GM12873 (cell line): ENCODE data around the gene PGM2.
A peak's percentile ranks its signal among the peaks of the same experiment; 100 is the strongest.

ENCODE experiments used
- TF ChIP-seq, protein P1 (sequence below): IDR thresholded peaks from 2 replicates; pipeline ENCODE4 v1.5.1; 2012; ENCODE audit warnings: low read depth, mild to moderate bottlenecking, moderate library complexity, low read length, control low read depth; ENCODE audit not compliant: insufficient read depth; ENCODE audit errors: missing control alignments

Gene PGM2

DNA sequence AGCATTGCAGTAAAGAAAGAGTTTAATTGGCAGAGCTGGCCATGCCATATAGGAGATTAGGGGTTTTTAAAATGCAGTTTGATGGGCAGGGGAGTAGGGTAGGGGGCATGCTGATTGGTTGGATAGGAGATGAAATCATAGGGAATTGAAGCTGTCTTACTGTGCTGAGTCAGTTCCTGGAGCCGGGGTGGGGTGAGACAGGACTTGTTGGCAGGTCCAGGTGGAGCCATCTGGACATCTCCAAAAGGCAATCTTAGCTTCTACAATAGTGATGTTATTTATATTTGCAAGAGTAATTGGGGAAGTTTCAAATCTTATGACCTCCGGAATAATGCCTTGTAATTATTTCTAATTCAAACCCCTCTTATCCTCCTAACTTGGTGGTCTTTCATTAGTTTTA lies 32.4 kb upstream of the PGM2 start:
- TF ChIP-seq, protein P1, sequence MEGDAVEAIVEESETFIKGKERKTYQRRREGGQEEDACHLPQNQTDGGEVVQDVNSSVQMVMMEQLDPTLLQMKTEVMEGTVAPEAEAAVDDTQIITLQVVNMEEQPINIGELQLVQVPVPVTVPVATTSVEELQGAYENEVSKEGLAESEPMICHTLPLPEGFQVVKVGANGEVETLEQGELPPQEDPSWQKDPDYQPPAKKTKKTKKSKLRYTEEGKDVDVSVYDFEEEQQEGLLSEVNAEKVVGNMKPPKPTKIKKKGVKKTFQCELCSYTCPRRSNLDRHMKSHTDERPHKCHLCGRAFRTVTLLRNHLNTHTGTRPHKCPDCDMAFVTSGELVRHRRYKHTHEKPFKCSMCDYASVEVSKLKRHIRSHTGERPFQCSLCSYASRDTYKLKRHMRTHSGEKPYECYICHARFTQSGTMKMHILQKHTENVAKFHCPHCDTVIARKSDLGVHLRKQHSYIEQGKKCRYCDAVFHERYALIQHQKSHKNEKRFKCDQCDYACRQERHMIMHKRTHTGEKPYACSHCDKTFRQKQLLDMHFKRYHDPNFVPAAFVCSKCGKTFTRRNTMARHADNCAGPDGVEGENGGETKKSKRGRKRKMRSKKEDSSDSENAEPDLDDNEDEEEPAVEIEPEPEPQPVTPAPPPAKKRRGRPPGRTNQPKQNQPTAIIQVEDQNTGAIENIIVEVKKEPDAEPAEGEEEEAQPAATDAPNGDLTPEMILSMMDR = no peak

DNA sequence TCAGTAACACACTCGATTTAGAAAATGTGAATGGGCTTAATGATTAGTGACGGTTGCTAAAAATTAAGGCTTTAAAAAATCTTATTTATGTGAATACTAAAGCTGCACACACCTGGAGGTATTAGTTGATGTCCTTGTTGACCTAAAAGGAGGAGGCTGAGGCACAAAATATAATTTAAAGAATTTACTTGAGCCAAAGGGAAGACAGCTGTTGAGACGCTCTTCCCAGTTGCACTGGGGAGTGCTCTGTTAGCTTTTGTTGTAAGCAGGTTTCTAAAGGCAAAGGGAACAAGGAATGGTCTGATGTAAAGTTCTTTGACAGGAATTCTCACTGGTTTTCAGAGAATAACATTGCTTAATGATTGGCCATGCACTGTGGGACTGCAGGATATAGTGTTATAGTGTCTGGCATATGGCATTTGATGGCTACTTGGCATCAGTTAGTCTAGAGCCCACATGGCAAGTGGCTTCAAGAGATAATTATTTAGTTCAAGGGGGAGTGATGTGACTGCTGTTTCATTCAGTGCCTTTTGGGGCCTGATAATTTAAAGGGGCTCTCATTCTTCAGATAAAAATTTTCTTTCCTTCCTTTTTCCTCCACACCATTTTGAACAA lies 30.8 kb upstream of the PGM2 start:
- TF ChIP-seq, protein P1 = no peak

DNA sequence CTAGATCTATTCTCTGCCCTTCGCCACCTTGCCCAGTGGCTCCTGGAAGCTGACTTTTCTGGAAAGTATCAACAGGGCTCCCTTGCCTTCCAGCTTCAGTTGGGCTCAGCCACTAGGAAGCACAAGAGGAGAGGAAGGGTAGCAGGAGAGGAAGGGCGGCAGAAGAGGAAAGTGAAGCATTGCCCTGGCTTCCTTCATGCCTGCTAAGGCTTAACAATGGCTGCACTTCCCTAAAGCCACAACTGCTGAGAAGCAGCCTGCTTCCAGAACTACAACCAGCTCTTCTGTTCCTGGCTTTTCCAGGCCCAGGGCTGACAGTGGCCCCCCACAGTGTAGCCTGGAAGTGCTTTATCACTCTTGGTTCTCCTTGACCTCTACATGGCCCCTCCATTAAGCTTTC lies 29.1 kb upstream of the PGM2 start:
- TF ChIP-seq, protein P1 = no peak

DNA sequence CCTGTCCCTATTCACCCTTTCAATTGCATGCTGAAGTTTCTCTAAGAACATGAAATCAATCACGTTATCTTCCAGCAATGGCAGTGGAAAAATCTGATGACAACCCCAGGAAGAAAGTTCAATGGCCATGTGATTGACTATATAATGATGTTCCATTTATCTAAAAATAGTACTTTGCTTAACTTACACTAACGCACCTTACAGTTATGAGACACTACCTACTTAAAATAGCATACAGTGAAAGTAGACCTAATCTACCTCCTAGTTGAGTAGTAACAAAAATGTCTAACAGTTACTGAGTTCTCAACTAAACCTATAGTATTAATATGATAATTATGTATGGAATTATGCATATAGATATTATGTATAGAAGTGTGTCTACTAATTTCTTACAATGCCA lies 28.6 kb upstream of the PGM2 start:
- TF ChIP-seq, protein P1 = no peak

DNA sequence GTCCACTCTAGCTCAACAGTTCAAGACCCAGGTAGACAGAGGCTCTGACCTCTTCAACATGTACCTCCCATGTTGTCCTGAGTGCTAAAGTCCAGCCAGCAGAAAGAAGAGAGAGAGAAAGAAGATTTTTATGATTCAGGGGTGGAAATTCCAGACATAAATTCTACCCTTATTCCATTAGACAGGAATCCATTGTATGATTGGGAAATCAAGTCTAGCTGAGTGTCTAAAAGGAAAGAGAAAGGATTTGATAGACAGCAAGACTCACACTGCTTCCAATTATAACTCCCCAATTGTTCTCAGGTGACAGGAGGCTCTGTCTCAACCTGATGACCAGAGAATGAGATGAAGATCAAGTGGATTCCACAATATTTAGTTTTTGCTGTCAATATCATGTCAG lies 27.9 kb upstream of the PGM2 start:
- TF ChIP-seq, protein P1 = no peak

DNA sequence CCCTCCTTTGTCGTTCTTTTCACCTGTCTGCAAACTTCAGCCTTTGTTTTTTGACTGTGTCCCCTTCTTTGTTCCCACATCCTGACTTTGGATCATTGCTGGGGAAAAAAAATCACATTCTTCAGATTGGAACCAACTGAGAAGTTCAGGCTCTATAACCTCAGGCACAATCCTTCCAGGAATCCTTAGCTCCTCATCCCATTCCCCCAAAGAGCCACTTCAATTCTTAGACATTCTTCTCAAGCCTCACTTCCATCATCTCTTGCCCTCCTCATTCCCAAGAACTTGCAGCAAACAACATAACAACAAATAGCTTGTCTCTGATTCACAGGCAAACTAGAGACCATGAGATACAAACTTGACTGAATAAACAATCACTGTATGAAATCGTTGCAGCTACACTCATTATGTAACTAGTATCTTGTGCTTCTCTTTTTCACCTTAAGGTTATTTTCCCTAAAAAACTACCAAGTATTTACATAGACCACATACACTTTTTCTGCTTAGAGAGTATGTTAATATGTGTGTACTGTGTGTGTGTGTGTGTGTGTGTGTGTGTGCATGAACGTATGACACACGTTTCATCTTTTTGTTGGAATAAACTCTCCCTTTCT lies 26.4 kb upstream of the PGM2 start:
- TF ChIP-seq, protein P1 = no peak

DNA sequence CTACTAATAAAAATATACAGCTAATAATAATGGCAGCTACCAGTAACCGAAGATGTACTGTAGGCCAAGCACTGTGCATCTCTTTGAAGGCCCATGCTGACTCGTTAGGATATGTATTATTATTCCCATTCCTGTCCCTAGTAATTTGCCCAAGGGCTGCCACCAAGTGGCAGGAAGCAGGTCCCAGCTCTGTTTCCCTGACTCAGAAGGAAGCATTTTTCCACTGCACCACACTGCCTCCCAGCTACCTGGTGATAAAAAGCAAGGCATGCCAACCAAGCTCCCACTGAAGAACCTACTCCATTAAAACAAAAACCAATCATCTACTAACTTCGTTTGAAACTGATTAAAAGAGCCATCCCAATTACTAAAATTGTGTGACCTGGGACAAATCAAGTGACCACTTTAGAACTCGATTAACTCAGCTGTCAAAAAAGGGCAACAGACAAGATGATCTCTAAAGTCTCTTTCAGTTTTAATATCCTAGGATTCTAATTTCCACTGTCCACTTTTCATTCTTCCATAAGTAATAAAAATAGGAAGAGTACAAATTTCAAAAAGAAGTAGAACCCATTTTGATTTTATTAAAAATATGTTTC lies 24.3 kb upstream of the PGM2 start:
- TF ChIP-seq, protein P1 = peak; percentile 12
